ENCODE measurements around the gene DYRK1A. TPM values are rescaled to one million over a fixed set of nuclear protein-coding genes. Genes with fewer than 3 reads are reported as not detected.

DYRK1A gene
- total and polyA plus RNA-seq, 10 of the 15 experiments (the other 5 are each of a cell fraction or from before 2014, with no cell fraction given), result 2.4 to 68.6 (median 30.7) TPM

- FAIRE-seq (no peak), ATAC-seq (no peak), DNase-seq (ENCODE audit: low read depth, low spot score) (no peak)
- TF ChIP-seq RELA (IDR thresholded peaks at IDR 0.05; ENCODE audit: borderline replicate concordance, partially characterized antibody) (no peak), E2F4 (IDR thresholded peaks at IDR 0.05; ENCODE audit: low read depth, low read length) (no peak), IKZF2 (IDR thresholded peaks at IDR 0.05) (no peak), SREBF2 (IDR thresholded peaks at IDR 0.05; ENCODE audit: low read length) (no peak), CREB1 (IDR thresholded peaks at IDR 0.05; ENCODE audit: low read depth) (no peak), NRF1 (conservative IDR thresholded peaks at IDR 0.05; ENCODE audit: low read depth, low read length) (no peak), CHD2 (IDR thresholded peaks at IDR 0.05; ENCODE audit: borderline replicate concordance, low read depth, low read length) (no peak), IRF5 (IDR thresholded peaks at IDR 0.05; ENCODE audit: borderline replicate concordance) (no peak), NFYA (IDR thresholded peaks at IDR 0.05; ENCODE audit: borderline replicate concordance, low read depth, low read length) (no peak), LARP7 (IDR thresholded peaks at IDR 0.05) (no peak), RFX5 (IDR thresholded peaks at IDR 0.05; ENCODE audit: low read depth, low read length) (no peak), MXI1 (IDR thresholded peaks at IDR 0.05; ENCODE audit: low read depth, low read length) (no peak), NR2C1 (IDR thresholded peaks at IDR 0.05) (no peak), JUND (IDR thresholded peaks at IDR 0.05; ENCODE audit: low read depth, low read length) (no peak)
- TF ChIP-seq, protein P1, sequence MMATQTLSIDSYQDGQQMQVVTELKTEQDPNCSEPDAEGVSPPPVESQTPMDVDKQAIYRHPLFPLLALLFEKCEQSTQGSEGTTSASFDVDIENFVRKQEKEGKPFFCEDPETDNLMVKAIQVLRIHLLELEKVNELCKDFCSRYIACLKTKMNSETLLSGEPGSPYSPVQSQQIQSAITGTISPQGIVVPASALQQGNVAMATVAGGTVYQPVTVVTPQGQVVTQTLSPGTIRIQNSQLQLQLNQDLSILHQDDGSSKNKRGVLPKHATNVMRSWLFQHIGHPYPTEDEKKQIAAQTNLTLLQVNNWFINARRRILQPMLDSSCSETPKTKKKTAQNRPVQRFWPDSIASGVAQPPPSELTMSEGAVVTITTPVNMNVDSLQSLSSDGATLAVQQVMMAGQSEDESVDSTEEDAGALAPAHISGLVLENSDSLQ (IDR thresholded peaks at IDR 0.05), result no peak
- H4K20me1 ChIP-seq (ENCODE audit: control insufficient read depth, insufficient read depth), result no peaks in the 10 kb centered on the region
- intact Hi-C loops (cut with micrococcal nuclease; ENCODE audit: unreplicated experiment) (no loop called here), in situ Hi-C loops (cut with MboI) (no loop called here)
- WGBS (ENCODE audit: insufficient coverage, insufficient replicate concordance, low lambda C conversion rate, missing lambda C conversion rate), result 54% methylated on average over 6 of the region's 6 CpGs
- no peak overlapping the region for H3K4me3 ChIP-seq
- H3K4me1 ChIP-seq (ENCODE audit: control insufficient read depth, insufficient read depth, low read length), result no peaks in the 10 kb centered on the region
- H3K9me3 ChIP-seq (replicated peaks; ENCODE audit: control insufficient read depth, insufficient read depth, low read length), result no peaks in the 10 kb centered on the region
- no peak overlapping the region for H3K4me2 ChIP-seq (ENCODE audit: control insufficient read depth, insufficient read depth)
- POLR2A ChIA-PET, result no interaction called here
- no peak overlapping the region for H2AFZ ChIP-seq (ENCODE audit: control insufficient read depth, low read depth, low read length)
- no TSS peak for BruUV-seq (replicated peaks)
- SMC1A ChIA-PET (ENCODE audit: uncharacterized antibody, unreplicated experiment), result interaction anchor here (1.0 kb wide), 2 partner anchors 101 to 194 kb away, joined by 3 read pairs; no protein-coding TSS in a partner anchor
- no peak overlapping the region for H3K9ac ChIP-seq (ENCODE audit: control insufficient read depth, insufficient read depth, low read length)
- H3K27me3 ChIP-seq (replicated peaks in 1 of 2; ENCODE audit: control insufficient read depth in 2 of 2, insufficient read depth in 2 of 2, low read length in 1 of 2), result no peaks in the 10 kb centered on the region
- CTCF ChIA-PET, result no interaction called here
- H3K36me3 ChIP-seq (ENCODE audit: control insufficient read depth in 2 of 2, insufficient read depth in 2 of 2, low read length in 1 of 2), result no peaks in the 10 kb centered on the region
- H3K79me2 ChIP-seq (ENCODE audit: control insufficient read depth, insufficient read depth, low read length), result no peaks in the 10 kb centered on the region
- RAD21 ChIA-PET (ENCODE audit: unreplicated experiment), result no interaction called here
- no peak overlapping the region for H3K27ac ChIP-seq (ENCODE audit: control insufficient read depth, insufficient read depth)
These were observed 204.9 kb downstream of the DYRK1A start for GRCh38 chr21:37571442-37571841.

Data from GM12878 (cell line).